GM12891 (cell line): ENCODE data around the gene IP6K3.

ENCODE experiments used
- DNase-seq: peaks from one replicate; pipeline ENCODE4 v3.0.0; 2011; ENCODE audit warnings: low spot score; ENCODE audit not compliant: insufficient read length
- FAIRE-seq: peaks from 2 replicates; lab custom pipeline; 2011; peaks lifted over from hg19 to GRCh38; lab: Jason Lieb, UNC
- PAX5 ChIP-seq: IDR thresholded peaks from 2 replicates; pipeline ENCODE4 v1.6.1; 2011; ENCODE audit warnings: low read length, moderate library complexity, mild to moderate bottlenecking; ENCODE audit not compliant: insufficient read depth, severe bottlenecking
- POLR2A ChIP-seq: IDR thresholded peaks from 2 replicates; pipeline ENCODE4 v1.6.1; 2011; ENCODE audit warnings: low read depth, low read length, control low read depth
- POLR2AphosphoS5 ChIP-seq: IDR thresholded peaks from 2 replicates; pipeline ENCODE4 v1.6.1; 2011; ENCODE audit warnings: low read depth, low read length, control low read depth
- POU2F2 ChIP-seq: IDR thresholded peaks from 2 replicates; pipeline ENCODE4 v1.6.1; 2011; ENCODE audit warnings: low read depth, mild to moderate bottlenecking, control low read depth, low read length, moderate library complexity
- SPI1 ChIP-seq: IDR thresholded peaks from 2 replicates; pipeline ENCODE4 v1.6.1; 2011; ENCODE audit warnings: low read depth, low read length, control low read depth
- TAF1 ChIP-seq: IDR thresholded peaks from 2 replicates; pipeline ENCODE4 v1.6.1; 2011; ENCODE audit warnings: low read depth, low read length, control low read depth

The IP6K3 gene

DNA sequence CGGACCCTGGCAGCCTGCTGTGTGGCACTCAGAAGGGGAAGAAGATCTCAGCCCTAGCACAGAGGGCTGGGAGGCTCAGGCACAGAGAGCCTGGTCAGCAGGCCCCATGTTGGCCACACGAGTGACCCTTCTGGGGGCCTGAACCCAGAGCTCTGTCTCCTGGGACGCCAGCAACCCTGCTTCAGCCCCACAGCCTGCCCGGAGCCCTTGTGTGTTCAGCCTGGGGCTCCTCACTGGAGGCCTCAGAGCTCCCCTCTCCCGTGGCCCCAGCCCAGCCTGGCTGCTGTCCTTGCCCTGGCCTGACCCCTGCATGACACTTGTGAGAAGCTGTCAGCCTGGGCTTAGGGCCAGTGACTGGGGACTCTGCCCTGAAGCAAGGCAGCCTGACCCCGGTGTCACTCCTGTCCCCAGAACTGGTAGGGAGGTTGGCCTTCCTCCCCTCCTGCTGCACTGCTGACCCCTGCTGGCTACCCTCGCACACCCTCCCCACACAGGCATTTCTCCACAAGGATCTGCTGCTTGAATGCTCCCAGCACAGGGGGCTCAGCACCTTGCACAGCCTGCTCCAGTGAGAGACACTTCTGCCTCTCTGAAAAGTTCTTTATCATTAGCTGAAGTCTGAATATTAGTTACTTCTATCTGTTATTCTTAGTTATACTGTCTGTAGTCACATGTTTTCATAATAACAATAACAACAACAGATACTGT lies 15.4 kb upstream of the IP6K3 start:
- FAIRE-seq: peak; percentile 52
- TF ChIP-seq SPI1 (no peak), TAF1 (no peak), PAX5 (no peak)
- peak; percentile 50 for DNase-seq

DNA sequence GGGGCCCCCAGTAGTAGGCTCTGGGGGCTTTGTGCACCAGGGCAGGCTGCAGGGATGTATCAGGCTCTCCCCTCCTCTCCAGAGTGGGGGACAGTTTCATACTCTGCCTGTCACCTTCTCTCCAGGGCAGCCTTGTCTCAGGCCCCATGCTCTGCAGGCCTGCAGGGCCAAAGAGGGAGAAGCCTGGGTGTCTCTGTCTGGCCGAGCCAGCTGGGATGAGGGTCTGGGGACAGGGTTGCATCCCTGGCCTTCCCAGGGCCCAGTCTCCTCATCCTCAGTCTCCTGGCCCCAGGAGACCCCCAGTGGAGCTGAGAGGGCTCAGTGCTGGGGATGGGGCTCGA lies 14.8 kb upstream of the IP6K3 start:
- no peak for FAIRE-seq
- TF ChIP-seq PAX5 (no peak), POU2F2 (no peak), SPI1 (no peak), TAF1 (no peak), POLR2A (no peak), POLR2AphosphoS5 (no peak)
- DNase-seq: no peak

DNA sequence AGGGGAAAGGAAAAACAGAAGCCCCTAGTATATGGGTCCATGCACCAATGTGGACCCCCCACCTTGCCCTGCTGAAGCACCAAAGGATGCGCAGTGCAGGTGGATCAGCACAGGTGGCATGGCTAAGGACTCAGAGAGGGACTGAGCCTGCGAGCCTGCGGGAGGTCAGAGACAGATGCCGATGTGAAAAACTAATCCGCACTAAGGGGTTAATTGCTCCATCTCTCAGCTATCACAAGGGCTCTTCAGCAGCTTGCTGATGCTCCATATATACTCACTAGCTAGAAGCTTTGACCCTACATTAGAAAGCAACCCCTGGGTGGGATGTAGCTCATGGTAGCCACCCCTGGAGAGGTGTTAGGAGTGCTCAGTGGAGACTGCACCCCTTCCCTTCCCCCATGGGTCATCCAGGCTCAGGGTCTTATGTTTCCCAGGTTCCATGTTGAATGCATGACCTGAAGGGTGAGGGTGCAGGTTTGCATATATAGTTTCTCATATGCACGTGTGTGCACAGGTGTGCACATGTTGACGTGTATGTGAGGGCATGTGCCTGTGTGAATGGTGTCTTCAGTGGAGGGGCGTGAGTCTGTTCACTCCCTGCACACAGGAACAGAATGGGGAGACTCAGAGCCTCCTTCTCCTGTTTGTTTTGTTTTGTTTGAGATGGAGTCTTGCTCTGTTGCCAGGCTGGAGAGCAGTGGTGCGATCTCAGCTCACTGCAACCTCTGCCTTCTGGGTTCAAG lies 13.4 kb upstream of the IP6K3 start:
- no peak for DNase-seq
- TF ChIP-seq POU2F2 (no peak), SPI1 (no peak), POLR2AphosphoS5 (no peak), TAF1 (no peak), PAX5 (no peak), POLR2A (no peak)
- no peak for FAIRE-seq

DNA sequence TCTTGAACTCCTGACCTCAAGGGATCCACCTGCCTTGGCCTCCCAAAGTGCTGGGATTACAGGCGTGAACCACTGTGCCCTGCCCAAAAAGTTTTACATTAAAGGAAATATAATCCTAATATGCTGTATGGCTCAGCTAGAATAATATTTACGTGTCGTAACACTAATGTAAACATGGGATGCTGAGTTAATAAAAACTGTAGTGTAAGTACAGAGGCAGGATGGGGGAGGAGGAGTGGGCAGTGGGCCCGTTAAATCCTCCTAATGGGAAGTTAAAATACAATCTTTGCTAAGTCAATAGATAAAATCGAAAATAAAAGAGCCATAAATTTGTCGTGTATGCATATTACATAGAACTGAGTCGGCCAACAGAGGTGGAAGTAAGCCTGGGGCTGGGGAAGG lies 12.1 kb upstream of the IP6K3 start:
- DNase-seq: no peak
- TF ChIP-seq POLR2A: no peak
- TF ChIP-seq POLR2AphosphoS5: no peak
- TF ChIP-seq SPI1: no peak
- no peak for TF ChIP-seq PAX5
- no peak for TF ChIP-seq POU2F2
- no peak for TF ChIP-seq TAF1
- FAIRE-seq: no peak

DNA sequence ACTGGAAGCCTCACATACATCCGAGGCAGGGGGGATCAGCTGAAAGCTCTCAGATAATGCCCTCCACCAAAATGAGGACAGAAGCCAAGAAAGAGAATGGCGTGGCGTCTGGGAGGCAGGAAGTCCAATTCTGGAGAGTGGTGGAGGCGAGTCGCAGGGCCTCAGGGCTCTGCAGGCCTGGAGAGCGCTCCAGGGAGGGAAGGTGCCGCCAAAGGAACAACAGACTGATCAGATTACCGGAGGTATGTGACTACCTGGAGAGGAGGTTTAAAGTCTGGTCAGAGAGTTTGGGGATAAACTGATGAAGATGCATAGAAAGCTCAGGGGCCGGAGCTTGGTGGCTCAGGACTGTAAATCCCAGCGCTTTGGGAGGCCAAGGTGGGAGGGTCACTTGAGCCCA lies 11.2 kb upstream of the IP6K3 start:
- no peak for DNase-seq
- no peak for FAIRE-seq

DNA sequence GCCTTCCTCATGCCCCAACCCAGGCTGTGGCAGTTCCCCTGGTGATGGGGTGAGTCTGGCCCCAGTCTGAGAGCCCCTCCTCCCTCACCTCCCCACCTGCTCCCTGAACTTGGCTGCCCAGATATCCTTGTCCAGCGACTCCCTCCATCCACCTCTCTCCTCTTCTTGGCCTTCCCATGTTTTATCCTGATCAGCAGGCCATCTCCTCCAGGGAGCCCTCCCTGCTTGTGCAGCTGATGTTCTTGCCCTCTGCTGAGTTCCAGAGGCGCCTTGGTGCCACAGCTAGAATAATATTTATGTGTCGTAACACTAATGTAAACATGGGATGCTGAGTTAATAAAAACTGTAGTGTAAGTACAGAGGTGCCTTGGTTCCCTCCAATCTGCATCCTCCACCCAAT lies 10.4 kb upstream of the IP6K3 start:
- no peak for TF ChIP-seq SPI1
- no peak for TF ChIP-seq POLR2A
- no peak for TF ChIP-seq TAF1
- TF ChIP-seq POU2F2: no peak
- no peak for TF ChIP-seq PAX5
- TF ChIP-seq POLR2AphosphoS5: no peak
- DNase-seq (no peak), FAIRE-seq (no peak)

More for the DNA sequence above, 11.2 kb upstream of the IP6K3 start:
- no peak for TF ChIP-seq TAF1
- TF ChIP-seq PAX5: no peak

DNA sequence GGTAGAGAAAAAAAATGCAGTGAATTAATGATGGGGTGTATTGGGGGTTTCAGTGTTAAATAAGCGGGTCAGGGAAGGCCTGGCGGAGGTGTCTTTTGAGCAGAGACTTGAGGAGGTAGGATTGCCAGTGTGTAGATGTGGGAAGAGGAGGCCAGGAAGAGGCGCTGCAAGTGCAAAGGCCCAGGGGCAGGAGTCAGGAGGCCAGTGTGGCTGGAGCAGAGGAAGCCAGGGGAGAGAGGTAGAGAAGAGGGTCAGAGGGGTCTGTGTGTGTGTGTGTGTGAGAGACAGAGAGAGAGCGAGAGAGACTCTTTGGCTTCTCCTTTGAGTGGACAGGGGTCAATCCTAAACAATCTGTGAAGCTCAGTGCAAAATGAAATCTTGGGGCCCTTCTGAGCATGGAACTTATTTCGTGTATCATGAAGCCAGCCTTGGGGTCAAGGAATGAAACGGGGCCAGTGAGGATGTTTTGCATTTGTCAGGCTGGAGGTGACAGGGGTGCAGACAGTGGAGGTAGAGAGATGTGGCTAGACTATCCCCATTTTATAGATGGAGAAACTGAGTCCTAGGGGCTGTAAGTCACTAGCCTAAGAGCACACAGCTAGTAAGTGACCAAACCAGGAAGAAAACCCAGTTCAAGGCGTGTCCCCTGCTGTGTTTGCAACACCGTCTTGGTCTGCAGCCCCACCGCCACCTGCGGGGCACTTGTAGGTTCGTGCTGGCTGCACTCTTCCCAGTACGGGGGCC lies 9.7 kb upstream of the IP6K3 start:
- FAIRE-seq (no peak), DNase-seq (no peak)
- TF ChIP-seq TAF1 (no peak), POLR2AphosphoS5 (no peak), POU2F2 (no peak), POLR2A (no peak), SPI1 (no peak), PAX5 (no peak)

DNA sequence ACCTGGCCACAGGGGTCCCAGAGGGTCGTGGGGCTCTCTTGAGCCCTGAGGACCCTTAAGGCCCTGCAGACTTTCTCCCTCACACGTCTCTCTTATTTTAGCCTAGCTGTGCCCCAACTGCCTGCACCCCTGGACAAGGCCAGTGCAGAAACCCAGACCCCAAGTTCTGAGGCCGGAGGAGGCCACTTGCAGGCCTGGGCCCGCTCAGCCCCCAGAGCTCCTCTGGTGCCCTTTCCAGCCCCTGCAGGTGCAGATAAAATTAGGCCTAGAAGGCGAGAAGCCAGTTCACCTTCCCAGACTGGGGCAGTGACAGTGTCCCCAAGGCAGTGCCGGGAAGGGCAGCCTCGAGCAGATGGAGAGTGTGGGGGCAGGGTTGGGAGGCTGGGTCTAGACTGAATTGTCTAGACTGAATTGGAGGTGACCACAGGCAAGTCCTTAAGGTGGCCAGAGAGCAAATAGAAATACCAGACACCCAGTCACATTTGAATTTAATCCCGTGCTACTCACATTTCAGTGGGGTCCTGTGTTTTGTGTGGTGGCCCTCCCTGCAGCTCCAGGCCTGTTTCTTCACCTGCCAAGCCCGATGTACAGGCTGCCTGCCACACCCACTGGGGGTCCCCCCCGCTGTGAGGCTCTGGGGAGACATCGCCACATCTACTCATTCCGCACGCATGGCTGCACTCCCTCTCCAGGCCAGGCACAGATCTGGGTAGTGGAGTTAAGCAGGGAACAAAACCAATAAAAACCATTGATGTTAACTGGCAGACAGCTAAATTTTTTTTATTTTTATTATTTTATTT lies 8.6 kb upstream of the IP6K3 start:
- TF ChIP-seq POLR2A (no peak), PAX5 (peak; percentile 33), SPI1 (no peak)
- no peak for FAIRE-seq
- DNase-seq: no peak

DNA sequence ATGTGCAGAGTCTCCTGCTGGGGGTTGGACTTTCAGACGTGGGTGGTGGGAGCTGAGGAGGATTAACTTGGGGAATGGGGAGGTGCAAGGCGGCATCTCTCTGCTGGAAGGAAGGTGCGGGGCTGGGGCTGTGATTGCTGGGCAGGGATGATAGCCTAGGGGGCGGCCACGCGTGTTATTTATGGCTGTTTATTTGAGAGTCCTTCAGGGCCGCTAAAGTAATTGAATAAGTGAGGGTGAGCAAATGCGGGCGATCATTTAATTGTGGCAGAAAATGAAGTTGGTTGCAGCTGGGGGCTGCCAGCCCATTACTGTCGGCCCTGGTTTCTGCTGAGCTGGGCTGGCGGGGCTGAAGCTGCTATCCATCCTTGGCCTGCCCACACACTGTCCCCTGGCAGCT lies 7.5 kb upstream of the IP6K3 start:
- TF ChIP-seq POU2F2 (no peak), SPI1 (no peak), TAF1 (no peak), PAX5 (no peak), POLR2A (no peak), POLR2AphosphoS5 (no peak)
- DNase-seq (no peak), FAIRE-seq (no peak)

DNA sequence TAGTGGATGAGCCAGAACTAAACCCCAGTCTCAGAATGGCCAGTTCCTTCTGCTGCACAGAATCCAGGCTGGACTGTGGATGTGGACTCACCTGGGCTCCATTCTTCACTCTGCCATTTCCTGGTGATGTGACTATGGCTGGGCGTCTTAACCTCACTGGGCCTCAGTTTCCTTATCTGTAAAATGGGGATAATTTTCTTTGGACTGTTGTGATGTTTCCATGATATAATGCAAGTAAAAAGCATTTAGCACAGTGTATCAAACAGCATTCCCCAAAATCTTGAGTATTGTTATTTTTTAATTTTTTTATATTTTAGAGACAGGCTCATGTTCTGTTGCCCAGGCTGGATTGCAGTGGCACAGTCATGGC lies 5.9 kb upstream of the IP6K3 start:
- FAIRE-seq (no peak), DNase-seq (no peak)
- no peak for TF ChIP-seq SPI1
- TF ChIP-seq PAX5: no peak
- no peak for TF ChIP-seq POU2F2
- no peak for TF ChIP-seq POLR2AphosphoS5
- no peak for TF ChIP-seq TAF1
- TF ChIP-seq POLR2A: no peak
